ENCODE results near the gene C2orf78. TPM values are rescaled to one million over a fixed set of nuclear protein-coding genes. Genes with fewer than 3 reads are reported as not detected.
"Not testable (repeated sequence)": the region's sequence is repeated elsewhere in the genome, so short reads cannot be mapped to it uniquely, and the experiment has no call there.

Gene C2orf78
- total RNA-seq, 1 donor from 2014 or later, result not detected

- peak; percentile 68 for DNase-seq (ENCODE audit: low read depth, low spot score)
These were observed 4.3 kb upstream of the C2orf78 start, which contains the start of gene DUSP11 for GRCh38 chr2:73779467-73780236. Gene DUSP11 (minus strand): TSS chr2:73780103. CDS start chr2:73779974, 129 bp downstream.

GRCh38 chr2:73780237-73780582, 3.8 kb upstream of the C2orf78 start:
- no peak for DNase-seq (ENCODE audit: low read depth, low spot score)

- DNase-seq (ENCODE audit: low read depth, low spot score), result not testable (repeated sequence)
These were observed 581 bp upstream of the C2orf78 start for GRCh38 chr2:73783402-73783801.

DNA sequence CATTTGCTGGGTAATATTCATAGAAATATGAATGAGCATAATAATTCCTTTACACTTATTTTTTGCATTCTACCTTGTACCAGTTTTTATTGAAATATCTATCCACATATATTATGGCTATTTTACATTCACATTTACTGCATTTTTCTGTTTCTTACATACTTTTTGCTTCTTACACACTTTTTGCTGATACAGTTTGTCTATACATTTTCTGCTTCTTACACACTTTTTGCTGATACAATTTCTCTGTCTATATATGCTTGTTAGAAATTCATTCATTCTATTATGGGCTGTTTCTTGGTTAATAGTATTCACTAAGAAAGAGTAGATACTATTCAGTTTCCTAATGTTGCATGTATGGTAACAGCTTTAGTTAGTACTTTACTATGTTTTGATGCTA, 27.9 kb downstream of the C2orf78 start:
- DNase-seq (ENCODE audit: low read depth, low spot score), result no peak

DNA sequence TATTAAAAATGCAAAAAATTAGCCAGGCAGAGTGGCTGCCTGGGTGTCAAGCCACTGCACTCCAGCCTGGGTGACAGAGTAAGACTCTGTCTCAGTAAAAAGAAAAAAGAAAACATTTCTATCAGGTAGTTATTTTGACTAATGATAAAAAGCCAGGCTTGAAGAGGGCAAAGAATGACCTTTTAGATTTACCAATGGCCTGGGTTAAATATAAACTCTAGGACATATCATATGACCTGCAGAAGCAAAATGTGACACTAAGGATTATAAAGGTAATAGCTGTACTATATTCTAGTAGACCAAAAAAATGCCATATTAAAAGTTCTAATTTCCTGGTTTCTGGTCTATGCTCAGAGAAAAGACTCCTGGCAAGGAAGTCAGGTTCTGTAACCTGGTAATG, 28.7 kb downstream of the C2orf78 start:
- DNase-seq (ENCODE audit: low read depth, low spot score), result no peak

DNA sequence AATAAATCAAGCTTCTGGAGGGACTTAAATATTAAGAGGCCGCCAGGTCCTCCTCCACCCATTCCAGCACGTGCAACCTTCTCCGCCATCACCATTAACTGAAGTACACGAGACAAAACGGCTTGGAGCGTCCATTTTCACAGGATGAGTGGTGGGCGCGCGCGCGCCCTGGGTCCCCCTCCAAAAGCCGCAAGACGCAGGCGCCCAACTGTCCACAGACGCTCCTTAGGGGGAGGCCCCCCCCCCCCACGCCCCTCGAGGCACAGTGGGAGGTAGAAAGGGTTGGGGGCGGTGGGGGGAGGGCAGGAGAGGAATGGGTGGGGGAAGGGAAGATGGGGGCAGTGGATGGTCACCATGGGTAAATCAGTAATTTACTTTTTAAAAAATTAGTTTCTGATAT, 34.3 kb downstream of the C2orf78 start:
- no peak for DNase-seq (ENCODE audit: low read depth, low spot score)

DNA sequence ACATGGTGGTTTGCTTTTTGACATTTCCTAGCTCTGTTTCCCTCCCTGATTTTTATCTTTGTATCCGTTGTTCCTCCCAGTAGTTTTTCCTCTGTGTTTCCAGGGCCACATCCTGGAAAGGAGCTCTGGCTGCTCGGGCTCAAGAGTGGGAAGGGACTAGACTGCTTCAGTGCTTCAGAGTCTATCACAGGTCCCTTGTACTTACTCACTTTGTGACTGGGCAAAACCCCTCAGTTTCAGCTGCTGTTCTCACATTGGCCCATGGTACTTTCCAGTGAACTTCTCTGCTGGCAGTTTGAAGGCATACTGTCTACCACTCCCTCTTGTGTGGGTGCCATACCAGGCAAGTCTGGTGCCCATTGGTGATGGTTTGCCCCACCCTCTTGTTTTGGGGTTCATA, 37.2 kb downstream of the C2orf78 start:
- DNase-seq (ENCODE audit: low read depth, low spot score), result no peak

DNA sequence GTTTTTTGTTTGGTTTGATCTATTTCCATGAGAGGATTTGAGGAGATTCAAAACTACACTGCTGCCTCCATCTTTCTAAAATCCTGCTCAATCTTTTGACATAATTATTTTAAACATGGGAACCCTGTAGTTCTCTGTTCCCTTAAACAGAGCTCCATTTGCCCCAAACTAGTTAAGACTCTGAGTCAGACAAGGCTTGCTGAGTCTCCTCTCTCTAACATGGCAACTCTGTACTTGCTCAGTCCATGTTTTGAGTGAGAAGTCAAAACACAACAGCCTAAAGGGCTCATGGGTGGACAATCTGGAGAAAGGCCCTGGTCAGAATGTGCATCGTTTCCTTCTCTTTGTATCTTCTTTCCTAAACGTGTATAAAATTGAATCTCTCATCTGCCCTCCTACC, 37.7 kb downstream of the C2orf78 start:
- DNase-seq (ENCODE audit: low read depth, low spot score), result no peak

- DNase-seq (ENCODE audit: low read depth, low spot score), result no peak
These were observed 38.3 kb downstream of the C2orf78 start for GRCh38 chr2:73822276-73822675.

GRCh38 chr2:73822991-73823390, 39.0 kb downstream of the C2orf78 start:
- no peak for DNase-seq (ENCODE audit: low read depth, low spot score)

GRCh38 chr2:73823416-73823815, 39.4 kb downstream of the C2orf78 start:
- DNase-seq (ENCODE audit: low read depth, low spot score), result no peak

DNA sequence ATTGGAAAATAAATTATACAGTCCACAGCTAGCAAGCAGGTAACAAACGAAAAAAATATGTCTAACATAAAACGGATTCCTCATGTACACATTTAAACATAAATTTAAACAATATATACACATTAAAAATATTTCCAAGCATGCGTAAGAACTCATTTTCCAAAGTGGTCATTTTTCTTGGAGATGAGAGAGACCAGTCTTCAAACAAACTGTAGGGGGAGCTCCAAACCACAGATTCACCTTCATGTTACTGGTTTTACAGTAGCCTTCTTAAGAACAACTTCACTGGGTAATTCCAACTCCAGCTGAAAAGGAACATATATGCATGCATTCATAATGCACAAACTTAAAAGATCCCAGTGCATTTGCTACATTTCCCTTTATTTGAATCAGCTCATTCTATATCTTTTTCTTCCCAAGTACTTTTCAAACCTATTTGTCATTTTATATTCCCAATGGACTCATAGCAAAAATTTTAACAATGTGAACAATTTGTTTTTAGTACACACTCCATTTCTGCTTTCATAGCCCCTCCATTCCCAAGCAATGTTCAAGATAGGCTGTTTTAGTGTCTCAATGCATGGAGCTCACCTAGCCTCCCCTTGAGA, 40.0 kb downstream of the C2orf78 start:
- peak; percentile 74 for DNase-seq (ENCODE audit: low read depth, low spot score)

GRCh38 chr2:73825408-73825807, 41.4 kb downstream of the C2orf78 start:
- no peak for DNase-seq (ENCODE audit: low read depth, low spot score)

DNA sequence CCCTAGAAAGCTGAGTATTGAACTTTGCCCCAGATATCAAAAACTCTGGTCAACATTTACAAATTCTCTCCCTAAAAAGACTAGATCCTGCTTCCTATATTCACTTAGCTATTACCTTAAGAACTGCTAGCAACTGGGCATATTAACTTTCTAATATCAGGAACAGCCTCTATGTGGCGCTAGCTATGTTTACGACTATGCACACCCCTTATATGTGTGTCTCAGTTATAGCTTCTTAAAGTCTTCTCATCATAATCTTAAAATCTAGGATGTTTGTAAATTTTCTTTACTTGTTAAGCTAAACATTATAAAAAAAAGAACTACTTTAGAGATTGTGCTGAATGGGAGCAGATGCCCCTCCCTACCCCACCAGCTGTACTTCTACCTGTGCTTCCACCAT, 43.0 kb downstream of the C2orf78 start:
- DNase-seq (ENCODE audit: low read depth, low spot score), result no peak

GRCh38 chr2:73827660-73828388, 43.8 kb downstream of the C2orf78 start:
- no peak for DNase-seq (ENCODE audit: low read depth, low spot score)

DNA sequence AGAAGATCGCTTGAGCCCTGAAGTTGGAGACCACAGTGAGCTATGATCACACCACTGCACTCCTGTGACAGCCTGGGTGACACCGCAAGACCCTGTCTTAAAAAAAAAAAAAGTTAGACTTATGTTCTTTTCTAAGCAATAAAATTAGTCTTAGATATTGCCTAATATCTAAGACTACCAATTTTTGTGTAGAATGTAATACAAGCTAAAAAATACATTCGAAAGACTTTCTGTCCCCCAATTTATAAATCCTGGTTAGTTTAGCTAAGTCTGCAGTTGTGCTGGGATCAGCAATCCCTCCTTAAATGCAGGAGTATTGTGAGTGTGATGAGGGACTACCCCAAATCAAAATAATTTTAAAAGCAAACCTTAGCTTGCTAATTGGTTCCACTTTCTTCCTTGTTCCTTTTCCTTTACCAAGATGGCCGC, 44.4 kb downstream of the C2orf78 start:
- DNase-seq (ENCODE audit: low read depth, low spot score), result no peak

- peak; percentile 88 for DNase-seq (ENCODE audit: low read depth, low spot score)
These were observed 45.0 kb downstream of the C2orf78 start, which contains the start of gene STAMBP for GRCh38 chr2:73828818-73829570. Gene STAMBP (plus strand): TSS chr2:73828961. CDS start chr2:73830857, 1,896 bp downstream.

GRCh38 chr2:73830871-73831401, 47.0 kb downstream of the C2orf78 start:
- no peak for DNase-seq (ENCODE audit: low read depth, low spot score)

DNA sequence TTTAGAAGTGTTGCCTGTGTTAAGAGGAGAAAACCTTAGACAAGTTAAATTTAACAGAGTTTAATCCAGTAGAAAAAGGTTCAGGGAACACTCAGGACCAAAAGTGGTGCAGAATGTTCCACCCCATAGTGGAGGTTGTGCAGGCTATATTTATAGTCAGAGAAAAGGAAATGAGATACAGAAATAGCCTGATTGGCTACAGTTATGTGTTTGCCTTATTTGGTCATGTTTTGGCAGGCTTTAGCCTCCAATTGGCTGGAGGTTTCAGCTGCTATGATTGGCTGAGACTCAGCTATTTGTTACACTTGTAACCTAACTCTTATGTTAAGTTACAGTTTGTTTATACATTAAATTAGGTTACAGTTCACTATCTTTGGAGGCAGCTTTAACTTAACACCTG, 48.9 kb downstream of the C2orf78 start:
- no peak for DNase-seq (ENCODE audit: low read depth, low spot score)

GRCh38 chr2:73836141-73836943, 52.4 kb downstream of the C2orf78 start:
- no peak for DNase-seq (ENCODE audit: low read depth, low spot score)

Measured in pulmonary artery endothelial cell (primary cell).